K562 (cell line): ENCODE results near the gene PPT1. TPM values are rescaled to one million over a fixed set of nuclear protein-coding genes. Genes with fewer than 3 reads are reported as not detected.
A peak's percentile ranks its signal among the peaks of the same experiment; 100 is the strongest.

Source experiments
- CBFA2T3 ChIP-seq: fragments of 450-650 bp; IDR thresholded peaks from 2 replicates; pipeline ENCODE4 v1.6.1; 2017
- CBX8 ChIP-seq: fragments of 200-600 bp; sonication (generic); IDR thresholded peaks from 2 replicates; pipeline ENCODE4 v1.6.1; 2012; ENCODE audit warnings: borderline replicate concordance, mixed run types, low read depth, mild to moderate bottlenecking, moderate library complexity, mixed read lengths, low read length, control low read depth, inconsistent platforms; ENCODE audit not compliant: poor library complexity, severe bottlenecking; ENCODE audit errors: extremely low read depth
- CSDE1 ChIP-seq, 2 experiments: fragments of 450-650 bp; IDR thresholded peaks; 2 replicates each; pipeline ENCODE4 v1.6.1; 2016; ENCODE audit warnings: mild to moderate bottlenecking in 1 of 2
- CTBP1 ChIP-seq: fragments of 450-650 bp; IDR thresholded peaks from 2 replicates; pipeline ENCODE4 v1.6.1; 2016; ENCODE audit warnings: borderline replicate concordance
- E2F4 ChIP-seq: sonication (generic); formaldehyde crosslinking; IDR thresholded peaks from 2 replicates; pipeline ENCODE4 v1.8.0; 2022; ENCODE audit warnings: mild to moderate bottlenecking, low read depth, missing genetic modification reagents
- GABPA ChIP-seq: fragments of 200-800 bp; sonication (Bioruptor generic); conservative IDR thresholded peaks from 2 replicates; pipeline ENCODE4 v1.6.1; 2016; ENCODE audit warnings: low read depth, missing genetic modification characterization, missing compliant biosample characterization
- HSF4 ChIP-seq: fragments of 250-450 bp; sonication (Bioruptor Pico); IDR thresholded peaks from 2 replicates; pipeline ENCODE4 v2.1.2; 2022; ENCODE audit warnings: mild to moderate bottlenecking, moderate library complexity, borderline replicate concordance
- MECOM ChIP-seq: fragments of 250-450 bp; sonication (Bioruptor Pico); IDR thresholded peaks from 2 replicates; pipeline ENCODE4 v1.8.0; 2022; ENCODE audit warnings: inconsistent platforms
- NFIC ChIP-seq: fragments of 450-650 bp; IDR thresholded peaks from 2 replicates; pipeline ENCODE4 v1.6.1; 2017; ENCODE audit warnings: mild to moderate bottlenecking, inconsistent platforms
- PHF8 ChIP-seq: fragments of 200-600 bp; sonication (generic); IDR thresholded peaks from 2 replicates; pipeline ENCODE4 v1.6.1; 2012; ENCODE audit warnings: mixed run types, mild to moderate bottlenecking, inconsistent platforms, low read length, moderate library complexity, borderline replicate concordance
- POLR3A ChIP-seq: IDR thresholded peaks from 2 replicates; pipeline ENCODE4 v1.6.1; 2011; ENCODE audit warnings: borderline replicate concordance, mild to moderate bottlenecking, moderate library complexity; ENCODE audit not compliant: insufficient read length, insufficient read depth; ENCODE audit errors: extremely low read depth
- RBM25 ChIP-seq: fragments of 200-400 bp; formaldehyde crosslinking; IDR thresholded peaks from 2 replicates; pipeline ENCODE4 v1.6.1; 2018; ENCODE audit warnings: low read length, low read depth, moderate library complexity; ENCODE audit not compliant: severe bottlenecking
- SETDB1 ChIP-seq: IDR thresholded peaks from one replicate; pipeline ENCODE4 v1.6.1; 2012; ENCODE audit warnings: low read length, control low read depth, inconsistent platforms
- SIN3A ChIP-seq, 2 experiments: fragments of 150-350 bp in 1 of 2; IDR thresholded peaks; 2 replicates each; pipeline ENCODE4 v1.6.1; 2011 to 2016; ENCODE audit warnings: borderline replicate concordance in 2 of 2, low read depth in 2 of 2, low read length in 2 of 2, mild to moderate bottlenecking in 2 of 2, moderate library complexity in 2 of 2; ENCODE audit not compliant: control insufficient read depth in 1 of 2
- SIN3B ChIP-seq: fragments of 450-650 bp; IDR thresholded peaks from 2 replicates; pipeline ENCODE4 v1.6.1; 2017; ENCODE audit warnings: low read depth, mild to moderate bottlenecking, moderate library complexity
- SRSF1 ChIP-seq: fragments of 200-400 bp; formaldehyde crosslinking; IDR thresholded peaks from 2 replicates; pipeline ENCODE4 v1.6.1; 2017; ENCODE audit warnings: mild to moderate bottlenecking, low read depth, low read length, moderate library complexity
- TGIF2 ChIP-seq: sonication (generic); formaldehyde crosslinking; IDR thresholded peaks from 2 replicates; pipeline ENCODE4 v1.8.1; 2022; ENCODE audit warnings: mild to moderate bottlenecking, missing genetic modification reagents, moderate library complexity
- TRIM24 ChIP-seq, 2 experiments: fragments of 450-650 bp; IDR thresholded peaks; 2 replicates each; pipeline ENCODE4 v1.6.1; 2016
- XRCC3 ChIP-seq: fragments of 450-650 bp; IDR thresholded peaks from 2 replicates; pipeline ENCODE4 v1.6.1; 2017; ENCODE audit warnings: mild to moderate bottlenecking, moderate library complexity
- ZBED1 ChIP-seq: IDR thresholded peaks from 2 replicates; pipeline ENCODE4 v1.6.1; 2014
- ZBTB34 ChIP-seq: fragments of 250-450 bp; sonication (Bioruptor Pico); IDR thresholded peaks from 2 replicates; pipeline ENCODE4 v1.8.0; 2021; ENCODE audit warnings: mild to moderate bottlenecking, moderate library complexity
- ZC3H4 ChIP-seq: sonication (generic); formaldehyde crosslinking; IDR thresholded peaks from 2 replicates; pipeline ENCODE4 v1.9.0; 2021; ENCODE audit warnings: missing genetic modification reagents, borderline replicate concordance
- ZNF263 ChIP-seq: sonication (generic); formaldehyde crosslinking; IDR thresholded peaks from 2 replicates; pipeline ENCODE4 v1.8.0; 2022; ENCODE audit warnings: mild to moderate bottlenecking, missing genetic modification reagents, borderline replicate concordance
- ZNF583 ChIP-seq: fragments of 250-450 bp; sonication (Bioruptor Pico); IDR thresholded peaks from 2 replicates; pipeline ENCODE4 v1.4.0; 2020
- ZNF699 ChIP-seq: fragments of 250-450 bp; sonication (Bioruptor Pico); IDR thresholded peaks from 2 replicates; pipeline ENCODE4 v1.8.0; 2021; ENCODE audit warnings: mild to moderate bottlenecking, moderate library complexity; ENCODE audit not compliant: insufficient replicate concordance
- polyA plus RNA-seq, 8 experiments: library from polyadenylated mRNA; depleted of rRNA in 4 of 8; stranded (reverse) in 5 of 8; unstranded in 3 of 8; fragments of >200 nt; fragmentation: Nextera tagmentation in 2 of 8; fragmentation: Illumina TruSeq in 1 of 8; extraction: Ambion mirVana in 2 of 8; extraction: Trizol in 1 of 8; gene quantifications; 2 replicates each; pipeline versions ENCODE4 v1.2.1 to v1.2.3, GENCODE V29; 2011 to 2014; ENCODE audit warnings: inconsistent platforms in 1 of 8, missing spikeins in 1 of 8
- total RNA-seq, 7 experiments: library from RNA; depleted of rRNA in 6 of 7; stranded (reverse); fragments of >200 nt in 6 of 7; fragmentation: Illumina TruSeq in 2 of 7; extraction: Trizol in 2 of 7; gene quantifications; 2 replicates each; pipeline versions ENCODE4 v1.2.1 to v1.2.3, GENCODE V29; 2011 to 2021; ENCODE audit warnings: low replicate concordance in 1 of 7

PPT1 gene
- total and polyA plus RNA-seq, 9 of the 15 experiments (the other 6 are each of a cell fraction or from before 2014, with no cell fraction given), result 72.2 to 285 (median 143) TPM

DNA sequence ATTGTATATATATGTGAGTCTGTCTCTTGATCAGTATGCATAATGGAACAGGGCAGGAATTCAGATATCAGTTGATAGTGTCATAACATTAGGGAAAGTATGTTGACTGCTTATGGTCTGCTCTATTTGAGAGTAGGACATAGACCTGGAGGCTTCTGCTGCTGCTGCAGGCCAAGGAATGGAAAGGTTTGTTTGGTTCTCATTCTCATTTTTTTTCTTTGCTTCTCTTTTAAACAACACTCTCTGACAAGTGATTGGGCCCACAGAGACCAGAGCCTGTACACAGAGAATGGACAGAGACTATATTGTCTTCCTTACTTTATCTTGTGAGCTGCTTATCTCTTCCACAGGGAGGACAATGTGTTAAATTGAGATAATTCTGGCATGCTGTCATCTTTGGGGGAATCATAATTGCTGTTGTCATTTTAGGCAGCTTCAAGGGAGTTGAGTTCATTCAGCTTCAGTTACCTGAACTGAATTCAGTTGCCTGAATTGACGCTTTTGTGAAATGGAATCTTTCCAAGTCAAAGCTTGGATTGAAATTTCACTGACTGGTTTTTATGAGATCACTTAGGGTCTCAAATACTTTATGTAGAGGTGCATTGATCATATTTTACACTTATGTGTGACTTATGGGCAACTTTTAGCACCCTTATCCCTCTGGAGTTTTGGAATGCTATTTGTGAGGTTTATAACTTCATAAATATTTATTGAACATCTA lies 39.6 kb downstream of the PPT1 start (continued):
- no peak for TF ChIP-seq TGIF2 (CRISPR knock-in tag)
- peak; percentile 96 for TF ChIP-seq MECOM (CRISPR knock-in tag)
- TF ChIP-seq ZNF583 (CRISPR knock-in tag), result no peak
- no peak for TF ChIP-seq ZC3H4
- no peak for TF ChIP-seq SIN3B
- no peak for TF ChIP-seq SRSF1
- no peak for TF ChIP-seq E2F4 (CRISPR knock-in tag)
- TF ChIP-seq RBM25, result no peak
- peak; percentile 91 for TF ChIP-seq NFIC
- no peak for TF ChIP-seq ZNF699 (CRISPR knock-in tag)
- TF ChIP-seq CBFA2T3, result peak; percentile 98
- peak; percentile 82 to 93 for TF ChIP-seq TRIM24 (IDR thresholded peaks at IDR 0.05)
- TF ChIP-seq XRCC3, result no peak
- TF ChIP-seq POLR3A, result no peak
- TF ChIP-seq CBX8, result no peak
- TF ChIP-seq SETDB1, result no peak
- no peak for TF ChIP-seq CSDE1 (IDR thresholded peaks at IDR 0.05)
- TF ChIP-seq GABPA (tag), result peak; percentile 52; the same call in 1 of the 2 replicates
- no peak for TF ChIP-seq ZNF263 (CRISPR knock-in tag)
- no peak for TF ChIP-seq ZBTB34 (CRISPR knock-in tag)
- no peak for TF ChIP-seq HSF4 (CRISPR knock-in tag)
- TF ChIP-seq CTBP1, result peak; percentile 97
- no peak for TF ChIP-seq SIN3A (IDR thresholded peaks at IDR 0.05; ENCODE audit: borderline replicate concordance in 2 of 2, control insufficient read depth in 1 of 2, low read depth in 2 of 2, low read length in 2 of 2)
- TF ChIP-seq PHF8, result no peak
- TF ChIP-seq ZBED1, result peak; percentile 89; the same call in 1 of the 2 replicates
